Adrenal gland (tissue), 19 donors: ENCODE measurements around the gene PWWP3B. TPM values are rescaled to one million over a fixed set of nuclear protein-coding genes. Genes with fewer than 3 reads are reported as not detected.
A peak's percentile ranks its signal among the peaks of the same experiment; 100 is the strongest.

Experiments used
- DNase-seq, 7 donors: peaks; one replicate each; pipeline ENCODE4 v3.0.0-alpha.2; 2019 to 2020
- H3K27ac ChIP-seq, 5 donors: fragments of 200-600 bp; sonication (generic) in 4 of 5; 1 replicate in 3 of 5; 2 replicates in 2 of 5; pipeline versions ENCODE4 v1.5.1 to v1.8.0; 2016 to 2020; ENCODE audit warnings: mild to moderate bottlenecking in 1 of 5
- H3K27me3 ChIP-seq: fragments of 200-600 bp; 2 replicates; pipeline ENCODE4 v1.8.0; 2021
- H3K36me3 ChIP-seq, 2 donors: fragments of 200-600 bp; replicated peaks in 1 of 2; 1 replicate in 1 of 2; 2 replicates in 1 of 2; pipeline versions ENCODE4 v1.5.1 to v1.8.0; 2018 to 2022
- H3K4me1 ChIP-seq, 2 donors: fragments of 200-600 bp; replicated peaks in 1 of 2; 1 replicate in 1 of 2; 2 replicates in 1 of 2; pipeline versions ENCODE4 v1.5.1 to v1.8.0; 2018 to 2021
- H3K4me3 ChIP-seq, 4 donors: fragments of 200-600 bp; sonication (generic) in 3 of 4; one replicate each; pipeline ENCODE4 v1.5.1; 2016 to 2018
- H3K9me3 ChIP-seq, 3 donors: fragments of 200-600 bp; sonication (generic) in 1 of 3; replicated peaks in 1 of 3; 1 replicate in 2 of 3; 2 replicates in 1 of 3; pipeline versions ENCODE4 v1.5.1 to v1.8.0; 2016 to 2021
- POLR2A ChIP-seq, 2 donors: fragments of 450-650 bp; IDR thresholded peaks; one replicate each; pipeline ENCODE4 v1.6.1; 2017; ENCODE audit warnings: antibody characterized with exemption in 2 of 2, mild to moderate bottlenecking in 2 of 2, moderate library complexity in 1 of 2
- WGBS, 4 donors: extraction: QIAGEN DNeasy Blood & Tissue Kit in 2 of 4; methylation state at CpG; one replicate each; pipeline versions ENCODE4 v1.1.5 to v1.1.7; 2013 to 2017; 5-methylcytosine and 5-hydroxymethylcytosine counted together
- intact Hi-C, 2 donors: fragments of 100-400 bp; cut with DNase I; formaldehyde crosslinking; loops; one replicate each; pipeline versions ENCODE4 v1.14.1 to v1.15.0; 2022 to 2023
- long read RNA-seq, 10 donors: library from polyadenylated mRNA in 3 of 10; unstranded in 2 of 10; stranded (forward) in 1 of 10; transcript quantifications; one replicate each; pipeline ENCODE4 v2.0.0 and lab custom pipeline, GENCODE V29; 2021 to 2026
- polyA plus RNA-seq, 3 donors: library from polyadenylated mRNA; stranded (reverse); fragments of 200-250 nt in 2 of 3; fragments of 350-450 nt in 1 of 3; fragmentation: Illumina TruSeq in 1 of 3; extraction: RNeasy Lipid Tissue Mini Kit (QIAGEN cat#74804) in 1 of 3; gene quantifications; one replicate each; pipeline ENCODE4 v1.2.3, GENCODE V29; 2013 to 2014
- total RNA-seq, 9 donors: library from RNA; depleted of rRNA in 4 of 9; stranded (reverse); fragments of >200 nt in 4 of 9; fragments of 120-200 nt in 1 of 9; fragmentation: NEBNext Ultra II Directional in 1 of 9; extraction: Animal tissue kit (Norgen Biotek cat#: 25700) in 1 of 9; gene quantifications; one replicate each; pipeline versions ENCODE4 v1.1.0 to v1.2.4, GENCODE V29; 2013 to 2023
- TF ChIP-seq, protein P1 (sequence below), 6 experiments: fragments of 450-650 bp in 4 of 6; fragments of 200-600 bp in 2 of 6; sonication (generic) in 1 of 6; IDR thresholded peaks; 1 replicate in 5 of 6; 2 replicates in 1 of 6; pipeline versions ENCODE4 v1.5.1 to v1.8.0; 2016 to 2021; ENCODE audit warnings: antibody characterized with exemption in 6 of 6, mild to moderate bottlenecking in 2 of 6, moderate library complexity in 1 of 6
- donor health status: healthy with polysubstance abuse.
- donor health status: Bipolar disorder and iron deficiency.
- donor health status: DM: yes; HTN: yes; CAD: no.
- donor health status: DM: no; HTN: no; CAD: no.
- donor health status: DM: no; HTN: no; CAD: no.
- donor health status: DM: yes; HTN: yes; CAD: no.

Gene PWWP3B
- total RNA-seq (10 to 100 TPM in 2 of 9 donors, 1 to 10 TPM in 7; 1.3 to 21.6 (median 5.2) TPM), polyA plus RNA-seq (10 to 100 TPM in 1 of 3 donors, 1 to 10 TPM in 2; 2.0 to 11.3 (median 8.7) TPM)
- long read RNA-seq, donor 1, full-length matches to known transcripts: 1 of 1 reads
- long read RNA-seq, donor 1, partial matches to known transcripts: 0 of 1 reads
- long read RNA-seq, donor 1, other reads (novel, unspliced or antisense): 0 of 1 reads
- long read RNA-seq, donor 2, full-length matches to known transcripts: 1 of 1 reads
- long read RNA-seq, donor 2, partial matches to known transcripts: 0 of 1 reads
- long read RNA-seq, donor 2, other reads (novel, unspliced or antisense): 0 of 1 reads
- long read RNA-seq, donor 3: 0 reads
- long read RNA-seq, donor 4, partial matches to known transcripts: 0 of 1 reads
- long read RNA-seq, donor 4, other reads (novel, unspliced or antisense): 1 of 1 reads
- long read RNA-seq, donor 5, full-length matches to known transcripts: 2 of 6 reads
- long read RNA-seq, donor 5, partial matches to known transcripts: 0 of 6 reads
- long read RNA-seq, donor 5, other reads (novel, unspliced or antisense): 4 of 6 reads
- long read RNA-seq, donor 6, full-length matches to known transcripts: 5 of 7 reads
- long read RNA-seq, donor 6, partial matches to known transcripts: 0 of 7 reads
- long read RNA-seq, donor 6, other reads (novel, unspliced or antisense): 2 of 7 reads
- long read RNA-seq, donor 7: 0 reads
- long read RNA-seq, donor 8: 0 reads
- long read RNA-seq, donor 9: 0 reads
- long read RNA-seq, donor 10, partial matches to known transcripts: 0 of 1 reads
- long read RNA-seq, donor 10, other reads (novel, unspliced or antisense): 0 of 1 reads

DNA sequence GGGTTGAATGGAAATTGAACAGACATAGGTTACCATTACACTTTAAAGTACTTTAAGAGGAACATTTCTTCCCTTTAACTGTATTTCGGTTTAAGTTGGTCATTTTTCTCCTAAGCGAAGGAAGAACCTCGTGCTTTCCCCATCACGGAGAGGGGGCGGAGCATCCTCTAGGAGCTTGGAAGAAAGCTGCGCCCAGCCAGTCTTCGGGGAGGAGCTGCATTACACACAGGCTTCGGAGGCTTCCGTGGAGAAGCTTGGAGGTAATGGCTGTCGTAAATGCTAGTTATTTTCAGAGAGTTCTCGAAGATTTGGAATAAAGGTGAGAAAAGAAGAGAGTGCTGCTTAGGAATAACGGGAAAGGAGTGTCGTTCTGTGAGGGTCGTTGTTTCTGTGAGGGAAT is at the start of gene PWWP3B:
Gene PWWP3B (plus strand): TSS at position 199 of the 400 bp plus-strand sequence. CDS start 37,128 bp downstream, outside the sequence.
- WGBS, 4 donors: 5 to 41% (median 21%) methylated on average over 10 to 14 of the region's 14 CpGs
- H3K9me3 ChIP-seq: no peaks in the 10 kb centered on the region
- H3K4me3 ChIP-seq: no peak within 1 kb of the TSS
- no peaks in the 10 kb centered on the region for H3K4me1 ChIP-seq
- TF ChIP-seq, protein P1, sequence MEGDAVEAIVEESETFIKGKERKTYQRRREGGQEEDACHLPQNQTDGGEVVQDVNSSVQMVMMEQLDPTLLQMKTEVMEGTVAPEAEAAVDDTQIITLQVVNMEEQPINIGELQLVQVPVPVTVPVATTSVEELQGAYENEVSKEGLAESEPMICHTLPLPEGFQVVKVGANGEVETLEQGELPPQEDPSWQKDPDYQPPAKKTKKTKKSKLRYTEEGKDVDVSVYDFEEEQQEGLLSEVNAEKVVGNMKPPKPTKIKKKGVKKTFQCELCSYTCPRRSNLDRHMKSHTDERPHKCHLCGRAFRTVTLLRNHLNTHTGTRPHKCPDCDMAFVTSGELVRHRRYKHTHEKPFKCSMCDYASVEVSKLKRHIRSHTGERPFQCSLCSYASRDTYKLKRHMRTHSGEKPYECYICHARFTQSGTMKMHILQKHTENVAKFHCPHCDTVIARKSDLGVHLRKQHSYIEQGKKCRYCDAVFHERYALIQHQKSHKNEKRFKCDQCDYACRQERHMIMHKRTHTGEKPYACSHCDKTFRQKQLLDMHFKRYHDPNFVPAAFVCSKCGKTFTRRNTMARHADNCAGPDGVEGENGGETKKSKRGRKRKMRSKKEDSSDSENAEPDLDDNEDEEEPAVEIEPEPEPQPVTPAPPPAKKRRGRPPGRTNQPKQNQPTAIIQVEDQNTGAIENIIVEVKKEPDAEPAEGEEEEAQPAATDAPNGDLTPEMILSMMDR (IDR thresholded peaks at IDR 0.05): no peak
- no peak for TF ChIP-seq POLR2A (IDR thresholded peaks at IDR 0.05)
- H3K27me3 ChIP-seq: peaks cover 8% of the 10 kb centered on the region
- H3K36me3 ChIP-seq: no peaks in the 10 kb centered on the region
- DNase-seq: peak in 4 of 7 donors; percentile 23 to 63 (median 27)
- intact Hi-C loops: no loop called here
- H3K27ac ChIP-seq: no peak within 1 kb of the TSS

- intact Hi-C loops: no loop called here
- Histone ChIP-seq H3K27ac (no peak overlapping the region), H3K36me3 (no peaks in the 10 kb centered on the region), H3K4me1 (no peaks in the 10 kb centered on the region), H3K27me3 (peaks cover 15% of the 10 kb centered on the region), H3K9me3 (no peaks in the 10 kb centered on the region), H3K4me3 (no peak overlapping the region)
- no peak for DNase-seq
- WGBS, 4 donors: 68 to 83% (median 71%) methylated on average over 7 of the region's 7 CpGs; no CpG with 5 or more reads in 1 of the 4 donors
- no peak for TF ChIP-seq POLR2A (IDR thresholded peaks at IDR 0.05)
- TF ChIP-seq, protein P1 (IDR thresholded peaks at IDR 0.05): no peak
Measured at GRCh38 chrX:106139048-106139447, 29.1 kb upstream of the PWWP3B start.

GRCh38 chrX:106144755-106145639 is 23.1 kb upstream of the PWWP3B start:
- H3K9me3 ChIP-seq: no peaks in the 10 kb centered on the region
- intact Hi-C loops: no loop called here
- H3K4me3 ChIP-seq: no peak overlapping the region
- peak; percentile 18 to 63 (median 52) for DNase-seq
- peaks cover 11% of the 10 kb centered on the region for H3K27me3 ChIP-seq
- no peaks in the 10 kb centered on the region for H3K36me3 ChIP-seq
- H3K27ac ChIP-seq: no peak overlapping the region
- 35 to 69% (median 53%) methylated on average over 5 of the region's 5 CpGs for WGBS, 4 donors
- no peaks in the 10 kb centered on the region for H3K4me1 ChIP-seq
- no peak for TF ChIP-seq POLR2A (IDR thresholded peaks at IDR 0.05)
- TF ChIP-seq, protein P1 (IDR thresholded peaks at IDR 0.05): no peak
